OCI-LY1 (cell line): ENCODE measurements around the gene NUDT2.

Experiments
- H2AFZ ChIP-seq: fragments of 200-600 bp; sonication (generic), shearing (Covaris generic); 2 replicates; pipeline ENCODE4 v1.6.0; 2014; ENCODE audit warnings: antibody characterized with exemption, mild to moderate bottlenecking, low read length
- H3F3A ChIP-seq: fragments of 200-600 bp; sonication (generic), shearing (Covaris generic); 2 replicates; pipeline ENCODE4 v1.6.0; 2014; ENCODE audit warnings: mild to moderate bottlenecking, antibody characterized with exemption, low read length, moderate library complexity; ENCODE audit not compliant: insufficient read depth
- H3K27ac ChIP-seq: fragments of 200-600 bp; sonication (generic); 2 replicates; pipeline ENCODE4 v1.5.1; 2014; ENCODE audit warnings: low read length, mixed run types, mild to moderate bottlenecking, low read depth; ENCODE audit not compliant: poor library complexity, severe bottlenecking
- H3K27me3 ChIP-seq: fragments of 200-600 bp; sonication (generic); 2 replicates; pipeline ENCODE4 v1.6.0; 2014; ENCODE audit warnings: antibody characterized with exemption, mild to moderate bottlenecking, low read length, moderate library complexity; ENCODE audit not compliant: insufficient read depth
- H3K36me3 ChIP-seq: fragments of 200-600 bp; sonication (generic); 2 replicates; pipeline ENCODE4 v1.6.1; 2014; ENCODE audit warnings: mild to moderate bottlenecking, antibody characterized with exemption, low read length, moderate library complexity, mixed read lengths; ENCODE audit not compliant: insufficient read depth
- H3K4me1 ChIP-seq: fragments of 200-600 bp; sonication (generic); 2 replicates; pipeline ENCODE4 v1.5.1; 2014; ENCODE audit warnings: mild to moderate bottlenecking, low read length, moderate library complexity; ENCODE audit not compliant: insufficient read depth, severe bottlenecking
- H3K4me2 ChIP-seq: fragments of 200-600 bp; sonication (generic), shearing (Covaris generic); 2 replicates; pipeline ENCODE4 v1.6.1; 2014; ENCODE audit warnings: low read length
- H3K4me3 ChIP-seq: fragments of 200-600 bp; sonication (generic); 2 replicates; pipeline ENCODE4 v1.5.1; 2014; ENCODE audit warnings: low read length, low read depth, mild to moderate bottlenecking, mixed read lengths; ENCODE audit not compliant: poor library complexity, severe bottlenecking
- H3K79me2 ChIP-seq: fragments of 200-600 bp; shearing (Covaris generic); 2 replicates; pipeline ENCODE4 v1.6.1; 2016; ENCODE audit warnings: mixed run types, low read length, mixed read lengths; ENCODE audit not compliant: insufficient read depth
- H3K9ac ChIP-seq: fragments of 200-600 bp; sonication (generic), shearing (Covaris generic); 2 replicates; pipeline ENCODE4 v1.6.1; 2014; ENCODE audit warnings: mild to moderate bottlenecking, low read length, mixed read lengths
- H3K9me2 ChIP-seq: fragments of 200-600 bp; sonication (generic), shearing (Covaris generic); 2 replicates; pipeline ENCODE4 v1.6.1; 2014; ENCODE audit warnings: low read depth, mild to moderate bottlenecking, low read length, mixed read lengths
- H3K9me3 ChIP-seq: fragments of 200-600 bp; shearing (Covaris generic); 2 replicates; pipeline ENCODE4 v1.6.1; 2014; ENCODE audit warnings: low read length, mixed read lengths
- H4K20me1 ChIP-seq: fragments of 200-600 bp; sonication (generic), shearing (Covaris generic); 2 replicates; pipeline ENCODE4 v1.6.0; 2016; ENCODE audit warnings: mild to moderate bottlenecking, low read length; ENCODE audit not compliant: insufficient read depth
- CTCF ChIP-seq: fragments of 200-600 bp; sonication (generic), shearing (Covaris generic); IDR thresholded peaks from 2 replicates; pipeline ENCODE4 v1.5.1; 2017; ENCODE audit warnings: mild to moderate bottlenecking, antibody characterized with exemption, low read length, moderate library complexity, mixed read lengths
- EZH2 ChIP-seq: fragments of 200-600 bp; sonication (generic), shearing (Covaris generic); IDR thresholded peaks from 2 replicates; pipeline ENCODE4 v1.8.0; 2017; ENCODE audit warnings: borderline replicate concordance, mixed run types, mild to moderate bottlenecking, antibody characterized with exemption, low read length, moderate library complexity, mixed read lengths

NUDT2 gene

GRCh38 chr9:34318163-34318790, 11.1 kb upstream of the NUDT2 start:
- Histone ChIP-seq H3K4me2 (no peak overlapping the region), H2AFZ (no peak overlapping the region), H3F3A (no peaks in the 10 kb centered on the region; the same call in 1 of the 2 replicates), H3K36me3 (no peaks in the 10 kb centered on the region; the same call in 1 of the 2 replicates), H4K20me1 (no peaks in the 10 kb centered on the region), H3K9me2 (no peaks in the 10 kb centered on the region), H3K9ac (no peak overlapping the region), H3K4me1 (peaks cover 21% of the 10 kb centered on the region), H3K4me3 (no peak overlapping the region), H3K9me3 (no peaks in the 10 kb centered on the region), H3K27ac (no peak overlapping the region), H3K79me2 (peaks cover 45% of the 10 kb centered on the region), H3K27me3 (no peaks in the 10 kb centered on the region)
- TF ChIP-seq CTCF (no peak), EZH2 (no peak)

- H3K27ac ChIP-seq = no peak overlapping the region
- no peak for TF ChIP-seq CTCF
- no peak for TF ChIP-seq EZH2
- no peaks in the 10 kb centered on the region for H3K9me2 ChIP-seq
- H3K4me3 ChIP-seq = no peak overlapping the region
- H3K4me1 ChIP-seq = peaks cover 39% of the 10 kb centered on the region
- no peak overlapping the region for H2AFZ ChIP-seq
- H3F3A ChIP-seq = no peaks in the 10 kb centered on the region
- no peaks in the 10 kb centered on the region for H3K9me3 ChIP-seq
- no peaks in the 10 kb centered on the region for H4K20me1 ChIP-seq
- H3K9ac ChIP-seq = no peak overlapping the region
- no peaks in the 10 kb centered on the region; the same call in 1 of the 2 replicates for H3K36me3 ChIP-seq
- peaks cover 55% of the 10 kb centered on the region for H3K79me2 ChIP-seq
- H3K27me3 ChIP-seq = no peaks in the 10 kb centered on the region
- H3K4me2 ChIP-seq = no peak overlapping the region
Observed at GRCh38 chr9:34321451-34321850, 7.9 kb upstream of the NUDT2 start.

GRCh38 chr9:34322899-34323591, 6.3 kb upstream of the NUDT2 start:
- no peak for TF ChIP-seq CTCF
- no peak for TF ChIP-seq EZH2
- Histone ChIP-seq H3K9ac (no peak overlapping the region), H3K4me2 (no peak overlapping the region; the same call in 1 of the 2 replicates), H3K9me2 (no peaks in the 10 kb centered on the region), H2AFZ (no peak overlapping the region), H3K36me3 (no peaks in the 10 kb centered on the region; the same call in 1 of the 2 replicates), H3K27me3 (no peaks in the 10 kb centered on the region), H3K27ac (no peak overlapping the region), H3F3A (no peaks in the 10 kb centered on the region), H3K4me1 (peaks cover 54% of the 10 kb centered on the region), H3K79me2 (peaks cover 65% of the 10 kb centered on the region), H4K20me1 (no peaks in the 10 kb centered on the region), H3K4me3 (no peak overlapping the region), H3K9me3 (no peaks in the 10 kb centered on the region)
